Activated naive CD8-positive, alpha-beta T cell treated with anti-CD3 and anti-CD28 coated beads for 36 hours (primary cell): ENCODE data around the gene NUP98. TPM values are rescaled to one million over a fixed set of nuclear protein-coding genes. Genes with fewer than 3 reads are reported as not detected.
"Not testable (repeated sequence)": the region's sequence is repeated elsewhere in the genome, so short reads cannot be mapped to it uniquely, and the experiment has no call there.

Source experiments
- DNase-seq: peaks from one replicate; pipeline ENCODE4 v3.0.0; 2021
- H3K27ac Mint-ChIP-seq: one replicate; pipeline ENCODE4 v1.8.0; 2022; ENCODE audit warnings: mild to moderate bottlenecking, moderate library complexity, mixed read lengths
- H3K27me3 Mint-ChIP-seq: one replicate; pipeline ENCODE4 v1.8.0; 2022; ENCODE audit warnings: mild to moderate bottlenecking, mixed read lengths
- H3K36me3 Mint-ChIP-seq: one replicate; pipeline ENCODE4 v1.8.0; 2021; ENCODE audit warnings: mild to moderate bottlenecking, mixed read lengths
- H3K4me1 Mint-ChIP-seq: one replicate; pipeline ENCODE4 v1.8.0; 2021; ENCODE audit warnings: mixed read lengths
- H3K4me3 Mint-ChIP-seq: one replicate; pipeline ENCODE4 v1.8.0; 2022; ENCODE audit warnings: mild to moderate bottlenecking, moderate library complexity, mixed read lengths
- H3K9me3 Mint-ChIP-seq: one replicate; pipeline ENCODE4 v1.8.0; 2022; ENCODE audit warnings: mixed read lengths
- total RNA-seq, 2 experiments: library from RNA; stranded (reverse); gene quantifications; one replicate each; pipeline ENCODE4 v1.2.3, GENCODE V29; 2021

NUP98 gene
- total RNA-seq, 2 experiments from 2014 or later: 98.1 to 115 TPM

- DNase-seq: no peak
- Mint-ChIP-seq H3K27me3 (no peaks in the 10 kb centered on the region), H3K4me1 (no peaks in the 10 kb centered on the region), H3K36me3 (peaks cover 21% of the 10 kb centered on the region), H3K9me3 (no peaks in the 10 kb centered on the region), H3K27ac (no peak overlapping the region), H3K4me3 (no peak overlapping the region)
These were observed 131.3 kb downstream of the NUP98 start for GRCh38 chr11:3666023-3666530.

GRCh38 chr11:3665336-3666022 lies 131.9 kb downstream of the NUP98 start:
- H3K4me1 Mint-ChIP-seq: no peaks in the 10 kb centered on the region
- no peaks in the 10 kb centered on the region for H3K9me3 Mint-ChIP-seq
- H3K4me3 Mint-ChIP-seq: no peak overlapping the region
- DNase-seq: no peak
- H3K27me3 Mint-ChIP-seq: no peaks in the 10 kb centered on the region
- H3K36me3 Mint-ChIP-seq: peaks cover 20% of the 10 kb centered on the region
- no peak overlapping the region for H3K27ac Mint-ChIP-seq

GRCh38 chr11:3664032-3664630 lies 133.2 kb downstream of the NUP98 start:
- DNase-seq: no peak
- H3K4me3 Mint-ChIP-seq: no peak overlapping the region
- no peaks in the 10 kb centered on the region for H3K4me1 Mint-ChIP-seq
- no peaks in the 10 kb centered on the region for H3K9me3 Mint-ChIP-seq
- no peak overlapping the region for H3K27ac Mint-ChIP-seq
- H3K27me3 Mint-ChIP-seq: no peaks in the 10 kb centered on the region
- H3K36me3 Mint-ChIP-seq: peaks cover 14% of the 10 kb centered on the region

GRCh38 chr11:3662856-3663255 lies 134.5 kb downstream of the NUP98 start:
- H3K36me3 Mint-ChIP-seq: peaks cover 9% of the 10 kb centered on the region
- no peak for DNase-seq
- H3K9me3 Mint-ChIP-seq: no peaks in the 10 kb centered on the region
- H3K4me1 Mint-ChIP-seq: no peaks in the 10 kb centered on the region
- no peaks in the 10 kb centered on the region for H3K27me3 Mint-ChIP-seq
- no peak overlapping the region for H3K4me3 Mint-ChIP-seq
- no peak overlapping the region for H3K27ac Mint-ChIP-seq

GRCh38 chr11:3660960-3661359 lies 136.4 kb downstream of the NUP98 start:
- Mint-ChIP-seq H3K9me3 (no peaks in the 10 kb centered on the region), H3K36me3 (peaks cover 9% of the 10 kb centered on the region)

GRCh38 chr11:3659595-3660515 lies 137.5 kb downstream of the NUP98 start:
- no peaks in the 10 kb centered on the region for H3K4me1 Mint-ChIP-seq
- peaks cover 6% of the 10 kb centered on the region for H3K36me3 Mint-ChIP-seq
- H3K4me3 Mint-ChIP-seq: no peak overlapping the region
- H3K27me3 Mint-ChIP-seq: peaks cover 6% of the 10 kb centered on the region
- no peaks in the 10 kb centered on the region for H3K9me3 Mint-ChIP-seq
- no peak for DNase-seq
- no peak overlapping the region for H3K27ac Mint-ChIP-seq

More at GRCh38 chr11:3660960-3661359, 136.4 kb downstream of the NUP98 start:
- Mint-ChIP-seq H3K4me3 (no peak overlapping the region), H3K27ac (no peak overlapping the region), H3K4me1 (no peaks in the 10 kb centered on the region), H3K27me3 (no peaks in the 10 kb centered on the region)
- no peak for DNase-seq

GRCh38 chr11:3658252-3658651 lies 139.1 kb downstream of the NUP98 start:
- no peaks in the 10 kb centered on the region for H3K4me1 Mint-ChIP-seq
- no peak overlapping the region for H3K27ac Mint-ChIP-seq
- H3K36me3 Mint-ChIP-seq: no peaks in the 10 kb centered on the region
- peaks cover 6% of the 10 kb centered on the region for H3K27me3 Mint-ChIP-seq
- no peaks in the 10 kb centered on the region for H3K9me3 Mint-ChIP-seq
- H3K4me3 Mint-ChIP-seq: no peak overlapping the region
- no peak for DNase-seq

- H3K4me3 Mint-ChIP-seq, H3K9me3 Mint-ChIP-seq, H3K27me3 Mint-ChIP-seq, H3K36me3 Mint-ChIP-seq, DNase-seq, H3K4me1 Mint-ChIP-seq, H3K27ac Mint-ChIP-seq: not testable (repeated sequence)
These were observed 140.0 kb downstream of the NUP98 start for GRCh38 chr11:3657331-3657730.

- Mint-ChIP-seq H3K4me1 (no peaks in the 10 kb centered on the region), H3K27me3 (peaks cover 7% of the 10 kb centered on the region), H3K27ac (no peak overlapping the region), H3K4me3 (no peak overlapping the region), H3K9me3 (no peaks in the 10 kb centered on the region), H3K36me3 (no peaks in the 10 kb centered on the region)
- no peak for DNase-seq
These were observed 141.8 kb downstream of the NUP98 start for GRCh38 chr11:3655547-3655946.

- not testable (repeated sequence) for H3K4me3 Mint-ChIP-seq, H3K27ac Mint-ChIP-seq, H3K4me1 Mint-ChIP-seq, H3K36me3 Mint-ChIP-seq, DNase-seq, H3K9me3 Mint-ChIP-seq
- peaks cover 35% of the 10 kb centered on the region for H3K27me3 Mint-ChIP-seq
These were observed 144.8 kb downstream of the NUP98 start for GRCh38 chr11:3652514-3652913.

GRCh38 chr11:3649374-3649773 lies 148.0 kb downstream of the NUP98 start:
- DNase-seq, H3K4me3 Mint-ChIP-seq, H3K36me3 Mint-ChIP-seq, H3K4me1 Mint-ChIP-seq, H3K27ac Mint-ChIP-seq, H3K9me3 Mint-ChIP-seq: not testable (repeated sequence)
- peaks cover 48% of the 10 kb centered on the region for H3K27me3 Mint-ChIP-seq

- H3K27me3 Mint-ChIP-seq: peaks cover 53% of the 10 kb centered on the region
- H3K36me3 Mint-ChIP-seq, H3K4me3 Mint-ChIP-seq, H3K27ac Mint-ChIP-seq, H3K4me1 Mint-ChIP-seq, H3K9me3 Mint-ChIP-seq, DNase-seq: not testable (repeated sequence)
These were observed 148.5 kb downstream of the NUP98 start for GRCh38 chr11:3648843-3649242.

- no peaks in the 10 kb centered on the region for H3K9me3 Mint-ChIP-seq
- DNase-seq: no peak
- peaks cover 74% of the 10 kb centered on the region for H3K27me3 Mint-ChIP-seq
- no peak overlapping the region for H3K4me3 Mint-ChIP-seq
- H3K27ac Mint-ChIP-seq: no peak overlapping the region
- no peaks in the 10 kb centered on the region for H3K36me3 Mint-ChIP-seq
- H3K4me1 Mint-ChIP-seq: peaks cover 3% of the 10 kb centered on the region
These were observed 151.8 kb downstream of the NUP98 start for GRCh38 chr11:3645552-3645951.

GRCh38 chr11:3644817-3645235 lies 152.5 kb downstream of the NUP98 start, which contains the start of gene ART1:
TSS of gene ART1 (plus strand) at chr11:3645128. CDS start at chr11:3659214, 14,086 bp downstream.
- Mint-ChIP-seq H3K27me3 (peaks cover 67% of the 10 kb centered on the region), H3K9me3 (no peaks in the 10 kb centered on the region), H3K4me1 (peaks cover 3% of the 10 kb centered on the region), H3K27ac (no peak within 1 kb of the TSS), H3K36me3 (no peaks in the 10 kb centered on the region), H3K4me3 (no peak within 1 kb of the TSS)
- no peak for DNase-seq

GRCh38 chr11:3643102-3643546 lies 154.2 kb downstream of the NUP98 start:
- H3K36me3 Mint-ChIP-seq, H3K27ac Mint-ChIP-seq, H3K4me3 Mint-ChIP-seq, DNase-seq, H3K9me3 Mint-ChIP-seq, H3K4me1 Mint-ChIP-seq: not testable (repeated sequence)
- H3K27me3 Mint-ChIP-seq: peaks cover 50% of the 10 kb centered on the region
